Stomach (tissue), 9 donors: ENCODE data around the gene POLR1B. TPM values are rescaled to one million over a fixed set of nuclear protein-coding genes. Genes with fewer than 3 reads are reported as not detected.

Experiments used
- DNase-seq, 2 donors: peaks; one replicate each; pipeline versions ENCODE4 v3.0.0 to v3.0.0-alpha.2; 2013 to 2019
- H3K27ac ChIP-seq, 5 donors: fragments of 200-600 bp in 4 of 5; sonication (generic) in 4 of 5; one replicate each; pipeline ENCODE4 v1.5.1; 2013 to 2019; ENCODE audit warnings: mild to moderate bottlenecking in 1 of 5, moderate library complexity in 1 of 5
- H3K27me3 ChIP-seq, 3 donors: fragments of 200-600 bp; sonication (generic); one replicate each; pipeline ENCODE4 v1.5.1; 2017 to 2019; ENCODE audit warnings: mixed run types in 1 of 3
- H3K36me3 ChIP-seq, 4 donors: fragments of 200-600 bp; sonication (generic); 1 replicate in 3 of 4; 2 replicates in 1 of 4; pipeline ENCODE4 v1.5.1; 2016 to 2019
- H3K4me1 ChIP-seq, 4 donors: fragments of 200-600 bp; sonication (generic); one replicate each; pipeline ENCODE4 v1.5.1; 2016 to 2019
- H3K4me3 ChIP-seq, 4 donors: fragments of 200-600 bp; sonication (generic) in 3 of 4; one replicate each; pipeline ENCODE4 v1.5.1; 2016 to 2019; ENCODE audit warnings: mild to moderate bottlenecking in 1 of 4
- H3K9me3 ChIP-seq, 4 donors: fragments of 200-600 bp; sonication (generic); one replicate each; pipeline ENCODE4 v1.5.1; 2016 to 2019
- EP300 ChIP-seq: sonication (generic); formaldehyde crosslinking; IDR thresholded peaks from one replicate; pipeline ENCODE4 v1.6.1; 2017; ENCODE audit warnings: antibody characterized with exemption
- POLR2A ChIP-seq, 4 donors: fragments of 450-650 bp; IDR thresholded peaks; one replicate each; pipeline ENCODE4 v1.6.1; 2016; ENCODE audit warnings: antibody characterized with exemption in 4 of 4, control low read depth in 2 of 4, mild to moderate bottlenecking in 1 of 4, moderate library complexity in 1 of 4
- POLR2AphosphoS5 ChIP-seq, 3 donors: sonication (generic); formaldehyde crosslinking; IDR thresholded peaks; one replicate each; pipeline ENCODE4 v1.6.1; 2016; ENCODE audit warnings: antibody characterized with exemption in 3 of 3
- WGBS, 5 donors: extraction: QIAGEN DNeasy Blood & Tissue Kit in 3 of 5; methylation state at CpG; one replicate each; pipeline versions ENCODE4 v1.1.5 to v1.1.7; 2013 to 2018; 5-methylcytosine and 5-hydroxymethylcytosine counted together
- intact Hi-C: fragments of 100-400 bp; cut with DNase I; formaldehyde crosslinking; loops from one replicate; pipeline ENCODE4 v1.15.1; 2023; ENCODE audit warnings: low total_unique reads
- polyA plus RNA-seq, 3 donors: library from polyadenylated mRNA; stranded (reverse); fragments of 200-250 nt; gene quantifications; one replicate each; pipeline ENCODE4 v1.2.3, GENCODE V29; 2013
- total RNA-seq, 5 donors: library from RNA; depleted of rRNA; stranded (reverse); fragments of >200 nt; gene quantifications; one replicate each; pipeline versions ENCODE4 v1.1.0 to v1.2.3, GENCODE V29; 2014 to 2016
- TF ChIP-seq, protein P1 (sequence below), 7 experiments: fragments of 450-650 bp in 4 of 7; fragments of 200-600 bp in 3 of 7; sonication (generic) in 3 of 7; IDR thresholded peaks; one replicate each; pipeline ENCODE4 v1.5.1; 2016 to 2019; ENCODE audit warnings: antibody characterized with exemption in 7 of 7, control low read depth in 2 of 7, mild to moderate bottlenecking in 1 of 7
- donor health status: healthy with polysubstance abuse.
- donor health status: Bipolar disorder and iron deficiency.
- donor health status: healthy.

POLR1B gene
- total and polyA plus RNA-seq, 8 donors: 2.7 to 42.9 (median 10.9) TPM

DNA sequence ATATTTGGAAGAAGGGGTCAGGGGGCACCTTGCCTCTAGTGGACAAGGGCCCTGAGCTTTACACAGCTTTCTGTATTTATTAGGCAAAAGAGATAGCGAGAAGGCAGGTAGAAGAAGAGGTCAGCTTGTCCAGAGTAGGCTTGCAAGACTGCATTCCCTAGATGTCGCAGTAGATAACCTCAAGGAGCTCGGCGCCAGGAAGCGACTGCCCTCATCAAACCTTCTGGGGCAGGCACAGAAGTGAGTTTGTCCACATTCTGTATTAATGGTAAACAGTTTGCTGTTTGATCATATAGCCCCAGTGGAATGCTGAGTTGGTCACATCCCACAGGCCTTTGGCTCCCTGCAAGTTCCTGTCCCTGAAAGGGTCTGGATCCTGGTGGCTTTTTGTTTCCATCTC is 49.1 kb downstream of the POLR1B start:
- H3K4me1 ChIP-seq: peaks cover 0 to 8% (median under 1%) of the 10 kb centered on the region in 4 donors
- intact Hi-C loops: no loop called here
- 43 to 70% (median 53%) methylated on average over 5 of the region's 5 CpGs for WGBS, 5 donors
- no peak for DNase-seq
- no peaks in the 10 kb centered on the region for H3K9me3 ChIP-seq
- peaks cover 0 to 52% (median 46%) of the 10 kb centered on the region in 4 donors for H3K36me3 ChIP-seq
- H3K27me3 ChIP-seq: no peaks in the 10 kb centered on the region
- no peak for TF ChIP-seq POLR2AphosphoS5 (IDR thresholded peaks at IDR 0.05)
- no peak for TF ChIP-seq EP300
- no peak for TF ChIP-seq POLR2A (IDR thresholded peaks at IDR 0.05)
- TF ChIP-seq, protein P1, sequence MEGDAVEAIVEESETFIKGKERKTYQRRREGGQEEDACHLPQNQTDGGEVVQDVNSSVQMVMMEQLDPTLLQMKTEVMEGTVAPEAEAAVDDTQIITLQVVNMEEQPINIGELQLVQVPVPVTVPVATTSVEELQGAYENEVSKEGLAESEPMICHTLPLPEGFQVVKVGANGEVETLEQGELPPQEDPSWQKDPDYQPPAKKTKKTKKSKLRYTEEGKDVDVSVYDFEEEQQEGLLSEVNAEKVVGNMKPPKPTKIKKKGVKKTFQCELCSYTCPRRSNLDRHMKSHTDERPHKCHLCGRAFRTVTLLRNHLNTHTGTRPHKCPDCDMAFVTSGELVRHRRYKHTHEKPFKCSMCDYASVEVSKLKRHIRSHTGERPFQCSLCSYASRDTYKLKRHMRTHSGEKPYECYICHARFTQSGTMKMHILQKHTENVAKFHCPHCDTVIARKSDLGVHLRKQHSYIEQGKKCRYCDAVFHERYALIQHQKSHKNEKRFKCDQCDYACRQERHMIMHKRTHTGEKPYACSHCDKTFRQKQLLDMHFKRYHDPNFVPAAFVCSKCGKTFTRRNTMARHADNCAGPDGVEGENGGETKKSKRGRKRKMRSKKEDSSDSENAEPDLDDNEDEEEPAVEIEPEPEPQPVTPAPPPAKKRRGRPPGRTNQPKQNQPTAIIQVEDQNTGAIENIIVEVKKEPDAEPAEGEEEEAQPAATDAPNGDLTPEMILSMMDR (IDR thresholded peaks at IDR 0.05): no peak
- no peak overlapping the region for H3K4me3 ChIP-seq
- H3K27ac ChIP-seq: no peak overlapping the region

DNA sequence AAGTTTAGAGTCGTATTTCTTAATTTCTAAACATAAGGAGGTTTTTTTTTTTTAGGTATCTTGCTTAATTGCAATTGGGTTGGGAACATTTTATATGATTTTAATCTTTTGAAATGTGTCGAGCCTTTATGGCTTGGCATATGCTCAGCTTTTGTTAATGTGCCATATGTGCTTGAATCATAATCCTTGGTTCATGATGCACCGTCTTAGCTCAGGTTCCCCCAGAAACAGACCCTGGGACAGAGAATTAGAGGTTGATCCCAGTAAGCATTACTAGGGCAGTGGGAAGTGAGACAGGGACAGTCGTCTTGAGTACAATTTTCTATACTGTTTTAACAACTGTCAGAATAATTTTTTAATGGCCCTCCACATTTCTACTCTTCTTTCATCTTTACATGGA is 51.5 kb downstream of the POLR1B start:
- Histone ChIP-seq H3K9me3 (no peaks in the 10 kb centered on the region), H3K4me3 (no peak overlapping the region), H3K36me3 (peaks cover 0 to 29% (median 23%) of the 10 kb centered on the region in 4 donors), H3K27me3 (no peaks in the 10 kb centered on the region), H3K27ac (no peak overlapping the region), H3K4me1 (peaks cover 0 to 1% (median 0%) of the 10 kb centered on the region in 4 donors)
- intact Hi-C loops: no loop called here
- DNase-seq: no peak
- no peak for TF ChIP-seq POLR2A (IDR thresholded peaks at IDR 0.05)
- TF ChIP-seq POLR2AphosphoS5 (IDR thresholded peaks at IDR 0.05): no peak
- no peak for TF ChIP-seq EP300
- TF ChIP-seq, protein P1 (IDR thresholded peaks at IDR 0.05): no peak
- 86 to 91% (median 89%) methylated on average over 4 of the region's 4 CpGs for WGBS, 5 donors

DNA sequence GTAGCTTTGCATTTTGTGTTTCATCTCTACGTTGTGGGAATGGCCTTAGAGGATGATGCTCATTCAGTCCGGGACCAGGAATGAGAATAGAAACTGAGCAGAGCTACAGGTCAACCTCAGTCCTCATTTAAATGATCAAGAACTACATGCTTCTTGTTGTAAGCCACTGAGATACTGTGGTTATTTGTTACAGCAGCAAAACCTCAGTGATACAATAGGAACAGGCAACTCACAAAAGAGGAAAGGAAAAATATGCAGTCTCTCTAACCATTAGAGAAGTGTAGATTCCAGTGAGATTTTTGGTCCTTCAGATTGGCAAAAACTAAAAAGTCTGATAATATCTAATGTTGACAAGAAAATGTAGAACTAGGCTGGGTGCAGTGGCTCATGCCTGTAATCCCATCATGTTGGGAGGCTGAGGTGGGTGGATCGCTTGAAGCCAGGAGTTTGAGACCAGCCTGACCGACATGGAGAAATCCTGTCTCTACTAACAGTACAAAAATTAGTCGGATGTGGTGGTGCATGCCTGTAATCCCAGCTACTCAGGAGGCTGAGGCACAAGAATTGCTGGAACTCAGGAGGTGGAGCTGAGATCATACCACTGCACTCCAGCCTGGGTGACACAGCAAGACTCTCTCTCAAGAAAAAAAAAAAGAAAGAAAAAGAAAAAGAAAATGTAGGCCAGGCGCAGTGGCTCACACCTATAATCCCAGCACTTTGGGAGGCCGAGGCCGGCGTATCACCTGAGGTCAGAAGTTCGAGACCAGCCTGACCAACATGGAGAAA is 55.5 kb downstream of the POLR1B start:
- no peaks in the 10 kb centered on the region for H3K27me3 ChIP-seq
- intact Hi-C loops: no loop called here
- no peak overlapping the region for H3K27ac ChIP-seq
- WGBS, 5 donors: 89 to 96% (median 96%) methylated on average over 9 to 10 of the region's 10 CpGs
- no peak overlapping the region for H3K4me3 ChIP-seq
- peaks cover 0 to 15% (median 3%) of the 10 kb centered on the region in 4 donors for H3K4me1 ChIP-seq
- no peak for TF ChIP-seq POLR2A (IDR thresholded peaks at IDR 0.05)
- no peak for TF ChIP-seq POLR2AphosphoS5 (IDR thresholded peaks at IDR 0.05)
- no peak for TF ChIP-seq EP300
- TF ChIP-seq, protein P1 (IDR thresholded peaks at IDR 0.05): no peak
- DNase-seq: no peak
- peaks cover 0 to 11% (median 5%) of the 10 kb centered on the region in 4 donors for H3K36me3 ChIP-seq
- no peaks in the 10 kb centered on the region for H3K9me3 ChIP-seq

DNA sequence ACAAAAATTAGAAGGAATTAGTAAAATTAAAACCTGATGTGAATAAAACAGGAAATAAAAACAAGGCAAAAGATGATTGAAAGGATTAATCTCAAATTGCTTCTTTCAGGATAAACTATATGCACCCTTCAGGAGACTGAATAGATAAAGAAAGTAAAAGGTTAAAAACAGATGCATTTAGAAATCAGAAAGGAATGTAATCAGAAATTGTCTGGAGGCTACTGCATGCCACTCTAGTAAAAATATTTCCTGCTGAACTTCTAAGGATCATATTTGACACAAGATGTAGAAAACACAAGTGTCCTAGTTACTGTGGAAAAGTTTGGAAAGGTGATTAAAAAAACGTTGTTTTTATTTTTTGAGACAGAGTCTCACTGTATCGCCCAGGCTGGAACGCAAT is 58.4 kb downstream of the POLR1B start:
- intact Hi-C loops: loop anchor here (5.0 kb wide), 1 partner anchor 122 kb away; the partner anchor contains the start of gene NT5DC4
- Histone ChIP-seq H3K9me3 (no peaks in the 10 kb centered on the region), H3K36me3 (no peaks in the 10 kb centered on the region), H3K4me3 (no peak overlapping the region), H3K27ac (no peak overlapping the region), H3K27me3 (no peaks in the 10 kb centered on the region), H3K4me1 (peaks cover 0 to 15% (median 3%) of the 10 kb centered on the region in 4 donors)
- DNase-seq: no peak
- 66 to 91% (median 82%) methylated on average over 3 of the region's 3 CpGs for WGBS, 5 donors
- no peak for TF ChIP-seq POLR2A (IDR thresholded peaks at IDR 0.05)
- no peak for TF ChIP-seq EP300
- TF ChIP-seq, protein P1 (IDR thresholded peaks at IDR 0.05): no peak
- TF ChIP-seq POLR2AphosphoS5 (IDR thresholded peaks at IDR 0.05): no peak
